WERI-Rb-1 (cell line): ENCODE data around the gene MOB1B.
"Not testable (repeated sequence)": the region's sequence is repeated elsewhere in the genome, so short reads cannot be mapped to it uniquely, and the experiment has no call there.

ENCODE experiments used
- DNase-seq: peaks from one replicate; pipeline ENCODE4 v3.0.0-alpha.2; 2020
- H3K27ac ChIP-seq: fragments of 250-450 bp; sonication (Bioruptor Pico); 2 replicates; pipeline ENCODE4 v1.5.1; 2020; ENCODE audit warnings: mild to moderate bottlenecking, moderate library complexity
- H3K27me3 ChIP-seq: fragments of 250-450 bp; sonication (Bioruptor Pico); 2 replicates; pipeline ENCODE4 v1.5.1; 2021; ENCODE audit warnings: mild to moderate bottlenecking, low read depth, moderate library complexity; ENCODE audit not compliant: insufficient read depth, severe bottlenecking
- H3K36me3 ChIP-seq: fragments of 250-450 bp; sonication (Bioruptor Pico); 2 replicates; pipeline ENCODE4 v1.5.1; 2020; ENCODE audit warnings: mild to moderate bottlenecking, moderate library complexity
- H3K4me3 ChIP-seq: 2 replicates; pipeline ENCODE4 v1.5.1; 2011; ENCODE audit warnings: low read depth, mild to moderate bottlenecking, control low read depth, low read length
- H3K9me3 ChIP-seq: fragments of 250-450 bp; sonication (Bioruptor Pico); 2 replicates; pipeline ENCODE4 v1.5.1; 2021; ENCODE audit warnings: mild to moderate bottlenecking, moderate library complexity; ENCODE audit not compliant: severe bottlenecking
- TF ChIP-seq, protein P1 (sequence below): IDR thresholded peaks from 2 replicates; pipeline ENCODE4 v1.5.1; 2011; ENCODE audit warnings: low read depth, mild to moderate bottlenecking, control low read depth, inconsistent platforms, low read length

MOB1B gene

DNA sequence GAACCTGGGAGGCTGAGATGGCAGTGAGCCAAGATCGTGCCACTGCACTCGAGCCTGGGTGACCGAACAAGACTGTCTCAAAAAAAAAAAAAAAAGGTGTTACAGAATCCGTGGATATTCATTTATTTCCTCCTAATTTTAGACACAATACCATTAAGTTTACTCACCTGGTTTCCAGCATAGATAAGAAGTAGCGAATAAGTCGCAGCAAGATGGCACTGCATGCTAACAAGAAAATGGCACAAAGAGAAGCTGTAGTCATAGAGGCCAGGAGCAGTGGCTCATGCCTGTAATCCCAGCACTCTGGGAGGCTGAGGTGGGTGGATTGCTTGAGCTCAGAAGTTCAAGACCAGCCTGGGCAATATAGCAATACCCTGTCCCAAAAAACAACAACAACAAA lies 17.0 kb upstream of the MOB1B start:
- DNase-seq, result no peak
- Histone ChIP-seq H3K4me3 (no peak overlapping the region), H3K27ac (no peak overlapping the region), H3K36me3 (no peaks in the 10 kb centered on the region), H3K27me3 (no peaks in the 10 kb centered on the region), H3K9me3 (no peaks in the 10 kb centered on the region)
- TF ChIP-seq, protein P1, sequence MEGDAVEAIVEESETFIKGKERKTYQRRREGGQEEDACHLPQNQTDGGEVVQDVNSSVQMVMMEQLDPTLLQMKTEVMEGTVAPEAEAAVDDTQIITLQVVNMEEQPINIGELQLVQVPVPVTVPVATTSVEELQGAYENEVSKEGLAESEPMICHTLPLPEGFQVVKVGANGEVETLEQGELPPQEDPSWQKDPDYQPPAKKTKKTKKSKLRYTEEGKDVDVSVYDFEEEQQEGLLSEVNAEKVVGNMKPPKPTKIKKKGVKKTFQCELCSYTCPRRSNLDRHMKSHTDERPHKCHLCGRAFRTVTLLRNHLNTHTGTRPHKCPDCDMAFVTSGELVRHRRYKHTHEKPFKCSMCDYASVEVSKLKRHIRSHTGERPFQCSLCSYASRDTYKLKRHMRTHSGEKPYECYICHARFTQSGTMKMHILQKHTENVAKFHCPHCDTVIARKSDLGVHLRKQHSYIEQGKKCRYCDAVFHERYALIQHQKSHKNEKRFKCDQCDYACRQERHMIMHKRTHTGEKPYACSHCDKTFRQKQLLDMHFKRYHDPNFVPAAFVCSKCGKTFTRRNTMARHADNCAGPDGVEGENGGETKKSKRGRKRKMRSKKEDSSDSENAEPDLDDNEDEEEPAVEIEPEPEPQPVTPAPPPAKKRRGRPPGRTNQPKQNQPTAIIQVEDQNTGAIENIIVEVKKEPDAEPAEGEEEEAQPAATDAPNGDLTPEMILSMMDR, result no peak

DNA sequence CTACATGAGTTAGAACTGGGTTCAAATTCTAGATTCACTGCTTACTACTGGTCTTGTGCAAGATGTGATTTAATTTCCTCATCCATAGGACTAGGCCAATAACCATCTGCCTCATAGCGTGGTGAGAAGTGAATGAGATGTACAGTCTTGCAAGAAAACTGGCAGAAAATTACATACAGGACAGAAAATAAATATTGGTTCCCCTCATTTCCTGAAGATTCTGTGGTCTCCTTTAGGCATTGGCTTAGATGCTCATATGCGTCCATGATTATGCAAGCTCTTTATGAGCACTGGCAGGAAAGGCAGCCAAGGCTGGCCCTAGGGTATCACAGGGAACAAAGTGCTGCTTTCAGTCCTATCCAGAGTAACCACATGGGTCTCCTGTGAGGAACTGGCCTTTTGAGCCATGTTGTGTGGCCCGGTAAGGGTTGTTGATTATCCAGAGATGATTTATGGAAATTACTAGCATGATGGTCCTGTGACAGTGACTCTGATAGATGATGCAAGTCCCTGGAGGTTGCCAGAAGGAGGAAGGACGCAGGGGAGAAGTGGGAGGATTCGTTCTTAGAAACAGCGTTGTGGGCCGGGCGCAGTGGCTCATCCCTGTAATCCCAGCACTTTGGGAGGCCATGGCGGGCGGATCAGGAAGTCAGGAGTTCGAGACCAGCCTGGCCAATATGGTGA lies 9.9 kb upstream of the MOB1B start:
- TF ChIP-seq, protein P1, result no peak
- DNase-seq, result no peak
- no peaks in the 10 kb centered on the region for H3K9me3 ChIP-seq
- no peaks in the 10 kb centered on the region for H3K27me3 ChIP-seq
- no peak overlapping the region for H3K27ac ChIP-seq
- H3K36me3 ChIP-seq, result no peaks in the 10 kb centered on the region
- no peak overlapping the region for H3K4me3 ChIP-seq

DNA sequence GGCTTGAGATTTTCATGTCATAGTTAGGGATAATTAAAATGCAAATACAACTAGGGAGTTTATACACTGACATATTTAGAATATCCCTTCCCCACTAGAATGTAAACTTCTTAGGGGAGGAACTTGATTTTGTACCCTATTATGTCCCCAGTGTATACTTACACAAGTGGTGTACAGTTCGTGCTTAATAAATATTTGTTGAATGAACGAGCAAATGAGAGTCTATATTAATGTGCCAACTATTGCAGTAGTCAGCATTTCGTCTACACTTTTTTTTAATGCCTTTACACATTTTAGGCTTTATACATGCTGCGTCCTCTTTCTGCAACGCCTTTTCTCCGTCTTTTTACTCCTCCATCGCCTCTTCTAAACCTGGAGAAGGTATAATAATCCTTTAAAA lies 8.4 kb upstream of the MOB1B start:
- Histone ChIP-seq H3K36me3 (no peaks in the 10 kb centered on the region), H3K27ac (no peak overlapping the region), H3K9me3 (no peaks in the 10 kb centered on the region), H3K4me3 (no peak overlapping the region), H3K27me3 (no peaks in the 10 kb centered on the region)
- DNase-seq, result no peak
- TF ChIP-seq, protein P1, result no peak

DNA sequence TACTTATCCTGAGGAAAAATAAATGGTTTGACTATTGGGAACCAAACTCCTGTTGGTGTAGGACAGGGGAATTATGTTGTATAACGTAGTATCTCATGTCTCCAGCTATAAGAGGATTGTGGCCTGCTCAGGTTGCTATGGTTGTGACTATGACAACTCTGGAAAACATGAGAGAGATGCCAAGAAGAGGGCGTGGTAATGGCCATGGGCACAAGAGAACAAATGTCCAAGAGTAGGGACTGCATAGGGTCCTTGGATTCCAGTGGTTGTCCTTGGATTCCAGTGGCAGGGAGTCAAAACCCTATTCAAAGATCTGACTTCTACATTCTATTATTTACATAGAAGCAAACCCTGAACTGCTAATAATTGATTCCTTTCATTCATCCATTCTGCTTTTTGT lies 6.8 kb upstream of the MOB1B start:
- H3K27me3 ChIP-seq, result no peaks in the 10 kb centered on the region
- H3K36me3 ChIP-seq, result no peaks in the 10 kb centered on the region
- H3K27ac ChIP-seq, result no peak overlapping the region
- TF ChIP-seq, protein P1, result no peak
- DNase-seq, result no peak
- H3K4me3 ChIP-seq, result no peak overlapping the region
- H3K9me3 ChIP-seq, result no peaks in the 10 kb centered on the region

DNA sequence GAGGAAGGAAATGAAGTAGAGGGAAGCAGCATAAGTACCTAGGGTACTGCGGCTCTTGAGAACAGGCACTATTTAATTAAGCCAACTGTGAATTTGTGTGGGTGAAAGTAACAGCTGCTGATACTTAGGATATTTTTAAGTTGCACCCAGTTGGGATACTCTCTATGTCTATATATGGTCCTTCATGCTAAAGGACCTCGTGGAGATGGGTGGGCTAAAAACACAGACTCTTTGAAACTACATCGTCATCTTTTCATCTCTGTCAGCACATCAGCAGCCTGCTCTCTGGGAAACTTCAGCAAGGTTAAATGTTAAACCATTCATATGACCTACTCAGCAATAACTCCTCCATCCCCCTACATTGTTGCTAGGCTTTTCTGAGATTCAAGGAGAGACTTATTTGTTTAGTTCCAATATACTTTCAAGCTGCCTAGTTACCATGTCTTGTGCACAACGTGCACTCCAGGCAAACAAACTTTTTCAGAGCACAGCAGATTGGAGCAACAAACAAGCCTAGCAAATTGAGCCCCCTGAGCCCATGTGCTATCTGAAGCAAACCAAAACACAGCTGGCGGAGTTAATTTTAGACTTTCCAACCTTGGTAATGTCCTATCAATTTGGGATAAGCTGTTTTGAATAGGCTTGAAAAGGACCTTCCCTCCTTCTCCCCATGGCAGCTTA lies 6.2 kb upstream of the MOB1B start:
- H3K27me3 ChIP-seq, result no peaks in the 10 kb centered on the region
- no peak for DNase-seq
- no peak overlapping the region for H3K27ac ChIP-seq
- TF ChIP-seq, protein P1, result no peak
- H3K36me3 ChIP-seq, result no peaks in the 10 kb centered on the region
- no peaks in the 10 kb centered on the region for H3K9me3 ChIP-seq
- H3K4me3 ChIP-seq, result no peak overlapping the region

DNA sequence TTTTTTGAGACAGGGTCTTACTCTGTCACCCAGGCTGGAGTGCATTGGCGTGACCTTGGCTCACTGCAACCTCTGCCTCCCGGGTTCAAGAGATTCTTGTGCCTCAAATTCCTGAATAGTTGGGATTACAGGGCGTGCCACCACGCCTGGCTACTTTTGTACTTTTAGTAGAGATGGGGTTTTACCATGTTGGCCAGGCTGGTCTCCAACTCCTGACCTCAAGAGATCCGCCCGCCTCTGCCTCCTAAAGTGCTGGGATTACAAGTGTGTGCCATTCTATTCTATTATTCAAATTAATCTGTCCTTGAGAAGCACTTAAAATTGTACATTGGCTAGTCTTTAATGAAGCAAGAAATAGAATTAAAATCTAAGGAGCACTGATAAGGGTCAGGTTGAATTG lies 3.6 kb upstream of the MOB1B start:
- not testable (repeated sequence) for H3K27me3 ChIP-seq, H3K36me3 ChIP-seq, H3K4me3 ChIP-seq, H3K9me3 ChIP-seq, H3K27ac ChIP-seq, DNase-seq
